NCI-H2081 (cell line): ENCODE measurements around the gene RPS6KA5.
"Not testable (repeated sequence)": the region's sequence is repeated elsewhere in the genome, so short reads cannot be mapped to it uniquely, and the experiment has no call there.

ENCODE experiments used
- DNase-seq, 2 experiments: peaks; one replicate each; lab custom pipeline; 2025; lab: John Stamatoyannopoulos, UW

RPS6KA5 gene

DNA sequence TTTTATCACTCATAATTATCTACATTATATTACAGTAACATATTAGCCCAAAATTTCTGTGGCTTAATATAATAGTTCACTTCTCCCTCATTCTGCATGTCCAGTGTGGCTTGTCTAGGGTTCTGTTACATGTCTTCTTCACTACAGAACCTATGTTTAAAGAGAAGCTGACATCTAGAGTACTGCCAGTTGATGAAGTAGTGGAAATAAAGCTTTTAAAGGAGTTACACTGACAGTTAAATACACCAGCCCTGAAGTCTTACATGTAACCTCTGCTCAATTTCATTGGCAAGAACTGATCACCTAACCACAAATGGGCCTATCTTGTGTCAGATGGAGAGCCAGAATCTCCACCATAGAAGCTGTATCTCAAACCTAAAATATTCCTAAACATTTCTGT lies 32.9 kb downstream of the RPS6KA5 start:
- no peak for DNase-seq

DNA sequence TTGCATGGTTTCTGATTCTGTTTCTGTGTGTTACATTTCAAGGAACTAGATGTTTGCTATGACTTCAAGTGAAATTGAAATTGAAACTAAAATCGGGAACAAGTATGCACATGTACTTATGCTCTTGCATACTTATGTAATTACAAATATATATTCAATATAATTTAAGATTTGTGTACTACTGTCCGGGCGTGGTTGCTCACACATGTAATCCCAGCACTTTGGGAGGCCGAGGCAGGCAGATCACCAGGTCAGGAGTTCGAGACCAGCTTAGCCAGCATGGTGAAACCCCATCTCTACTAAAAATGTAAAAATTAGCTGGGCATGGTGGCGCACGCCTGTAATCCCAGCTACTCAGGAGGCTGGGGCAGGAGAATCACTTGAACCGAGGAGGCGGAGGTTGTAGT lies 37.8 kb downstream of the RPS6KA5 start:
- DNase-seq = not testable (repeated sequence)

DNA sequence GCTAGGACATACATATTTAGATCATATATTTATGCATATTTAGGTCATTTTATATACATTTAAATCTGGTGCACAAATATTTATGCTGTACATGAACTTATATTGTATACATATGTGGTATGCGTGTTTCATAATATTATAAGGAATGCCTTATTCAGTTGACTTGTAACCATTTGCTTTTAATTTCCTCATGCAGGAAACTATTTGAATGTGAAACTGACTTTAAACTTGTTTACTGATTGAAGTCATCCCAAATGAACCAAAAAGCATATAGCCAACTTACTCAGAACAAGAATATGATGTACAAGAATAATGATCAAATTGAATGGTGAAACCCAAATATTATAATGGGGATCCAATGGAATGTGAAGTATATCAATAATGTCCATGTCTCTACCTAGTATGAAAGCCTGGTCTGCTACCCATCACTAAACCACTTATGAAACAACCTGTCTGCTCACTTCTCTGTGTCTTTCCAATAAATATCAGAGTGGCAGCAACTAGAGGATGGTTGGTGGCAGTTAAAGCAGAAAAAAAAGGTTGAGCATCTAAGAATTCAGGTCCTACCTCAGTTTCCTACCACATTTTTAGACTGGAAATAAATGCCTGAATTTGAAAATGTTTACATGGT lies 38.3 kb downstream of the RPS6KA5 start:
- no peak for DNase-seq

DNA sequence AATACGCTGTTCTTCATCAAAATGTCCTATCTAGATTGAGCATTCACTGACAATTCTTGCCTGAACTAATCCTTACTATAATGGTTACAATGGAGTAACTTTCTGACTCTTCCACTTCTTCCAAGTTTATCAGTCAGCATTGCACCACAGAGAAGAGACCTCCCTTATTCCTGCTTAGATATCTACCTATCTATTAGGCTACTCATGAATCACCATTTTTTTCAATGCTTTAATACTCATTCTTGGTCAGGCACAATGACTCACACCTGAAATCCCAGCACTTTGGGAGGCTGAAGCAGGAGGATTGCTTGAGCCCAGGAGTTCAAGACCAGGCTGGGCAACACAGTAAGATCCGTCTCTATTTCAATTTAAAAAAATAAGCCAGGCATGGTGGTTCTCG lies 39.3 kb downstream of the RPS6KA5 start:
- DNase-seq = no peak

DNA sequence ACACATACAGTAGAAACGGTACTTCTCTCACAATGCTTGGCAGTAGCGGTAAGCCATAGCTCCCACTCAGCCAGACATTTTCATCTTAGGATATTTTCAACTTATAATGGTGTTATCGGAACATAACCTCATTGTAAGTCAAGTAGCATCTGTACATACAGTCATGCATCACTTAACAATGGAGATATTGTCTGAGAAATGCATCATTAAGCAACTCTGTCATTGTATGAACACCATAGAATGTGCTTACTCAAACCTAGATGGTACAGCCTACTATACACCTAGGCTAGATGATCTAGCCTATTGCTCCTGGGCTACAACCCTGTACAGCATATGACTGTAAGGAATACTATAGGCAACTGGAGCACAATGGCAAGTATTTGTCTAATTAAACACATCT lies 40.8 kb downstream of the RPS6KA5 start:
- DNase-seq = no peak

DNA sequence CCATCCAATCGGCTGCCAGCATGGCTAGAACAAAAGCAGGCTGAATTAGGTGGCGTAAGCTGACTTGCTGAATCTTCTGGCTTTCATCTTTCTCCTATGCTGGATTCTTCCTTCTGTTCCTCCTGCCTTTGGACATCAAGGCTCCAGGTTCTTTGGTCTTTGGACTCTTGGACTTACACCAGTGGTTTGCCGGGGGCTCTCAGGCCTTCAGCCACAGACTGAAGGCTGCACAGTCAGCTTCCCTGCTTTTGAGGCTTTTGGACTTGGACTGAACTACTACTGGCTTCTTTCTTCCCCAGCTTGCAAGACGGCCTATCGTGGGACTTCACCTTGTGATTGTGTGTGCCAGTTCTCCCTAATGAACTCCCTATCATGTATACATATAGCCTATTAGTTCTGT lies 42.0 kb downstream of the RPS6KA5 start:
- DNase-seq = no peak

DNA sequence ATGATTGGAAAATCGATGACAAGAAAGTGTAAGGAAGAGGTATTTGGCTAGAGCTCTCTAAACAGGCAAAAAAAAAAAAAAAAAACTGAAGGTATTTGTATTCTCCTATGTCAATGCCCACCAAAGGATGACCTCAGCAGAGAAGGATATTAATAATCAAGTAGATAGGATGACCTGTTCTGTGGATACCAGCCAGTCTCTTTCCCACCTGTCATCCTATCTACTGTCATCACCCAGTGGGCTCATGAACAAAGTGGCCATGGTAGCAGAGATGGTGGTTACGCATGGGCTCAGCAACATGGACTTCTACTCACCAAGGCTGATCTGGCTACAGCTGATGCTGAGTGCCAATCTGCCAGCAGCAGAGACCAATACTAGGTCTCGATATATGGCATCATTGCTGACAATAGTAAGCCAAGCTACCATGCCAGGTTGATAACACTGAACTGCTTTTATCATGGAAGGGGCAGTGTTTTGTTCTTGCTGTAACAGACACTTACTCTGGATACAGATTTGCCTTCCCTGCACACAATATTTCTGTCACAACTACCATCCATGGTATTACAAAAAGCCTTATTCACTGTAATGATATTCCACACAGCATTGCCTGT lies 43.5 kb downstream of the RPS6KA5 start:
- no peak for DNase-seq

DNA sequence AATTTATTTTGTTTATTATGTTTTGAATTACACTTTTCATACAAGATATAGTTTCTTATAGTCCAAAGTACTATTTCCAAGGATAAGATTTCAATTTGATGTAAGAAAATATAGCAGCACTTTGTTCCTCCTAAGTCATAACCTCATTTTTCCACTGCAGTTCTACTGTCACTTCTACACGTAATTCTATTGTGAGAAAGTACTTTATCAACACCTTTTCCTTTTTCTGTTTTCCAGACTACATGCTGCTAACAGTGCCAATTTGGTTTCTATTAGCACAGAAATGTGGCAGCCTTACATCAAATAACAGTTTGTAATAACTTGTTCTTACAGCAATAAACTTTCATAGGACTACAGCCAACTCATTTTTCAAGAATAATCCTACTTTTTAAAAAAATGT lies 45.0 kb downstream of the RPS6KA5 start:
- no peak for DNase-seq

DNA sequence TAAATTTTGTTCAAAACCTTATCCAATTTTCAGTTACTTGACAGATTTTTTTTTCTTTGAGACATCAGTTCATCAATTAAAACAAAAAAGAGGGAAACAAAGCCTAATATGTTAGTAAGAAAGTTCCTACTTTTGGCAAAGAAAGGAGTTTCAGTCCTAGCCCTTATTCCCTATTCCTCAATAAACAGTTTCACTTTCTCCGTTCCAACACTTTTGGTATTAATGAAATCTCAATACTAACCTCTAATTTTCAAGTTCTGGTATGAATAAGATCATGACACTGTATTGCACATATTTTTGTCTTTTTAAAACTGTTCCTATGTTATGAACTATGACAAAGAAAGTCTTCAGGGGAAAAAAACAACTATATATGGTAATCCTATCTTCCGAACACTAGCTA lies 48.4 kb downstream of the RPS6KA5 start:
- DNase-seq = no peak

DNA sequence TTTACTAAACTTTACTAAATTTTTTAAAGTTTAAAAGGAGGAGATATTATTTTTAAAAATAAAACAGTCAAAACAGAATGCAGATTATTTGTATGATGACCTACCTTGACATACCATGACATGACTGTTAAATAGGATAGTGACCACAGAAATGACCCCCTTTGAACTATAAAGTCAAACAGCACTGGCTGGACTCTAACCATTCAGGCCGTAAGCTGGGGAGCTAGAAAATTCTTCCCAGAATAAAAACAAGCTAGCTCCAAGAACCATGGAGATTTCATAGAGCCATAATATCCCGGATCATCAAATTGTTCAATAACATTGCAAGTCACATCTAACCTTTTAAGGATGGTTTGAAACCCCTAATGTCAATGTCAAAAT lies 50.3 kb downstream of the RPS6KA5 start:
- DNase-seq = no peak

DNA sequence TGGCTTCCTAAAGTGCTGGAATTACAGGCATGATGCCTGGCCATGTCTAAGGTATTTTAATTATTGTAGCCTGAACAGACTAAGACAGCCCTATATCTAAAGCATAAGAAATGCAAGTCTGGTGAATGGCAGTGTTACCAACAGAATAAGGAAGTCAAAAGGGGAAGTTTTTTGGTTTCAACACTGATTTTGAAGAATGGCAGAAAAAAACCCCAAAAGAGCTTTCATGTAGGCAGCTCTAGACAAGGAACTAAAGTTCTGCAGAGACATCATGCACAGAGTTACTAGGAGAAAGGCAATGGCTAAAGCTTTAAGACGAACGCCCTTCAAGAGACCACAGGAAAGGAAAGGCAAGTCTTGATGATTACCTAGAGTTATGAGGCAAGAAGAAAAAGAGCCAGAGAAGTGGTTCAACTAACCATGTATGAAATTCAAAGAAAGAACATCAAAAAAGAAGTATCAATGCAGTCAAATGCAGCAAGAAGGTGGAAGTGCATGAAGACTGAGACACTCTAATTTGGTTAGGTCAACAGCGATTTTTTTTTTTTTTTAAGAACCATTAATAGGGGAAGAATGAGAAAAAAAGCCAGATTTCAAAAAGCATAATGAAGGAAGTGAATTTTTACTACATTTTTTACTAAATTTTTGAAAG lies 50.8 kb downstream of the RPS6KA5 start:
- no peak for DNase-seq

DNA sequence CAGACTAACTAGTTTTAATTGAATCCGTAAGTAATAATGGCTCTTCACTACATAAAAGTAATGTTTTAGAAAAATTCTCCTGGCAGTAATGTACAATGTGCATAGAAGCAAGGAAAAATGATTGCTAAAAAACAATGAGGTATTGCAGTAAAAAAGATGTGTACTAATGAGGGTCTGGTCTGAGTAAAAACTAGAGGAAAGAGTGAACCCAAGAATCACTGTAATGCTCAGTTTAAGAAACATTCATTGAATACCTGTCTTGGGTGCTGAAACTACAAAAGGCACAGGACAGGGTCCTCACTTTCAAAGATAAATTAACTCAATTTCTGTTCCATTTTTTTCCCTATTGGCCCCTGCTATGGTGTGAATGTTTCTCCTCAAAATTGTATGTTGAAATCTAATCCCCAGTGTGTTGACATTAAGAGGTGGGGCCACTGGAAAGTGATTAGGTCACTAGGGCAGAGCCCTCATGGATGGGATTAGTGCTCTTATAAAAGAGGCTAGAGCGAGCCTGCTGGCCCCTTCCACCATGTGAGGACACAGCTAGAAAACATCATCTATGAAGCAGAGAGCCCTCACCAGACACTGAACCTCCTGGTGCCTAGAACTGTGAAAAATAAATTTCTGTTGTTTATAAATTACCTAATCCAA lies 51.6 kb downstream of the RPS6KA5 start:
- no peak for DNase-seq

DNA sequence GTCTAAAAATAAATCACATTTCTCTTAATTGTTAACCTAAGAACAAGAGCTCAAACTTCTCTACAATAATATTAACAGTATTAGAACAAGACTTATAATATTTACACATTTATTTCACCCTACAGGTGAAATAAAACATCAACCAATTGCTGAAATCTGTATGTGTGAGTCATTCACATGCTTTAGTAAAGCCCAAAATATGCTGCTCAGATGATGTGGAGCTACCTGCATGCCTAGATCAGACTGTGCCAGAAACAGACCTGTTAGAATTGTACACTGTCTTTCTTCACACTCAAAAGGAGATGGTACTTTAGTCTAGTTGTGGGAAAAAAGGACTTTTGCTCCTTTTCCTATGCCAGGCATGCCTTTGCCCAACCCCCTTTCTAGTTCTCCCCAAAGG lies 54.7 kb downstream of the RPS6KA5 start:
- DNase-seq = no peak

DNA sequence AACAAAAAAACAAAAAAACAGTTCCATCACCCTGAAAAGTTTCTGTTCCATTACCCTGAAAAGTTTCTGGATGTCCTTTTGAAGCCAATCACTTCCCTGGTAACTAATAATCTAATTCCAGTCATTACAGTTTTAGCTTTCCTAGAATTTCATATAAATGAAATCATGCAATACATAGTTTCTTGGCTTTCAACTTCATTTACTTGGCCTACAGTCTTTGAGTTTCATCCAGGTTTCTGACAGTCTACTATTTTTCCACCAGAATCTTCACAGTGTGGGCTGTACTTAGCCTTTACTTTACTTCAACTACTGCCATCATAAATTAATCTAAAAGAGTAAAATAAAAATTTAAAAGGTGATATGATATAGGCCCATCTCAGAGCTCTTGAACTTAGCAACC lies 55.5 kb downstream of the RPS6KA5 start:
- DNase-seq = no peak

DNA sequence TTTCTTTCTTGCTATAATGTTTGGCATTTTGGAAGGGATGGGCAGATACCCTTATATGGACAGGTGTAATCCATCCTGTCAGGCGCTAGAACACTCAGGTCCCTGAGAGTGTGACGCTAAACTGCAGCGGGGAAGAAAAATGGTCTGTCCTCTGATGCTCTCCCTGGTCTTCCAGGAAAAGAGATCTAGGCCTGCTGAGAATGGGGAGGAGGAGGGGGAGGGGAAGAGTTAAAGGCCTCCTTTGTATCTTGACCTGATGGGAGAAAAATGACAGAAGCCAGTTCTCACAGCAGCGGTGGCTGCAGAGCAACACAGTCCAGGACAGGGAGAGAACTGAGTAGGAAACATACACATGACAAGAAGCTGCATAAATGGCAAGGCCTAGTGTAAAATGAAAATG lies 61.1 kb downstream of the RPS6KA5 start:
- DNase-seq = no peak

DNA sequence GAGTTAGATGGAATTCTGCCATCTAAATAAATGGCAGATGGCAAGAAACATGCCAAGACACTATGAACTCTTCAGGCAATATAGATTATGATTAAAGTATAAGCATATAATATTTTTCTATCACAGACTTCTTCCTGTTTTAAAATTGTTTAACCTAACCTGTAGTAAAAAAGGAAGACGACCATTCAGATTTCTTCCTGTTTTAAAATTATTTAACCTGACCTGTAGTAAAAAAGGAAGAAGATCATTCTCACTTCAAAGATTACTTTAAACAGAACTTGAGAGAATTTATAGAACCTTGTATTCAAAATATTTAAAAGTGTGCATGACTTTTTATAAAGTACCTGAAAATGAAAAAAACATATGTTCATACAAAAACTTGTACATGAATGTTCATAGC lies 63.5 kb downstream of the RPS6KA5 start:
- DNase-seq = no peak

DNA sequence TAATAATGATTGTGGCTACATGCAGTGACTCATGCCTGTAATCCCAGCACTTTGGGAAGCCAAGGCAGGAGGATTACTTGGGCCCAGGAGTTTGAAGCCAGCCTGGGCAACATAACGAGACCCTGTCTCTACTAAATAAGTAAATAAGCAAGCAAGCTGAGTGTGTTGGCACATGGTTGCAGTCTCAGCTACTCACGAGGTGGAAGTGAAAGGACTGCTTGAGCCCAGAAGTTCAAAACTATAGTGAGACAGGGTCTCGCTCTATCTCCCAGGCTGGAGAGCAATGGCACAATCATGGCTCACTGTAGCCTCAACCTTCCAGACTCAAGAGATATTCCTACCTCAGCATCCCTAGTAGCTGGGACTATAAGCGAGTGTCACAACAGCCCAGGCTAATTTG lies 64.7 kb downstream of the RPS6KA5 start:
- no peak for DNase-seq

DNA sequence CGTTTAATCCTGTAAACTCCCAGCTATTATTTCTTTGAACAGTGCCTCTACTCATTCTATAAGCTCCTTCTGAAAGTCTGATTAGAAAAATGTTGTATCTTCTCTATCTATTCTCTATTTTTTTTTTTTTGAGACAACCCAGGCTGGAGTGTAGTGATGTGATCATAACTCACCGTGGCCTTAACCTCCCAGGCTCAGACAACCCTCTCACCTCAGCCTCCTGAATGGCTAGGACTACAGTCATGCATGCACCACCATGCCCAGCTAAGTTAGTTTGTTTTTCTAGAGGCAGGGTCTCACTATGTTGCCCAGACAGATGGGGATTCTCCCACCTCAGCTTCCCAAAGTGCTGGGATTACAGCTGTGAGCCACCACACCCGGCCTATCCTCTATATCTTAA lies 66.6 kb downstream of the RPS6KA5 start:
- no peak for DNase-seq

DNA sequence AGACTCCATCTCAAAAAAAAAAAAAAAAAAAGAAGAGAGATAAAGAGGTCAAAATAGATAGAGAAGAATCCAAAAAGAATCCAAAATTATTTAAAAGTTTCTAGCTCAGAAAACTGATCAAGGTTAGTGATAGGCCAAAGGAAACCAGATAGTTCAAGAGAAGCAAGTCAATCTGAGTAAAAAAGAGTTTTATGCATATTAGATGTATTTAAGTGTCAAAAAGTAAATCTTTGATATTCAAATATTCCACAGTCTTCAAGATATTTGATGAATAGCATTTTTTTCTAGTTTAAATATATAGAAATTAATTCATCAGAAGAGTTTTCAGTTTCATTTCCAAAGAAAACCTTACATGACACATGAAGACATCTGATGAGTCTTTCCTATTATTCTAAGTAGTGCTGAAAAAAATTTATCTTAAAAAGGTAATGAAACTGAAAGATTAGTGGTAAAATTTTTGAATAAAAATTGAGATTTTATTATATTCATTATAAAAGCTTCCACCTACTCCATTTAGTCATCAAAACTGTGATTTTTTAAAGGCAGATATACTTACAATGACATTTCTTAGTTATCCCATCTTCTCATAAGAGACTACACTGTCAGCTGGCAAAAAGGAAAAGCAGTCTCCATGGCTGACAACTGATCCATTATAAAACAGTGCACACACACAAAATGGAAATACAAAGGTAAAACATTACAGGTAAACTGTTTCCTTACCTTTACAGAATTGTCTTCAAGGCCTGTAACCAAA lies 68.6 kb downstream of the RPS6KA5 start:
- DNase-seq = no peak

DNA sequence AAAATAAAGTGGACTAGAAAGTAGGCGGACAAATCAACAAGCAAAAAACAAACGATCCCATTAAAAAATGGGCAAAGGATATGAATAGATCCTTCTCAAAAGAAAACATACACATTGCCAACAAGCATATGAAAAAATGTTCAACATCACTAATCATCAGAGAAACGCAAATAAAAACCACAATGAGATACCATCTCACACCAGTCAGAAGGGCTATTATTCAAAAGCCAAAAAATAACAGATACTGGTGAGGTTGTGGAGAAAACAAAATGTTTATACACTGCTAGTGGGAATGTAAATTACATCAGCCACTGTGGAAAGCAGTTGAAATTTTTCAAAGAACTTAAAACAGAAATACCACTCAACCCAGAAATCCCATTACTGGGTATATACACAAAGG lies 70.3 kb downstream of the RPS6KA5 start:
- no peak for DNase-seq

DNA sequence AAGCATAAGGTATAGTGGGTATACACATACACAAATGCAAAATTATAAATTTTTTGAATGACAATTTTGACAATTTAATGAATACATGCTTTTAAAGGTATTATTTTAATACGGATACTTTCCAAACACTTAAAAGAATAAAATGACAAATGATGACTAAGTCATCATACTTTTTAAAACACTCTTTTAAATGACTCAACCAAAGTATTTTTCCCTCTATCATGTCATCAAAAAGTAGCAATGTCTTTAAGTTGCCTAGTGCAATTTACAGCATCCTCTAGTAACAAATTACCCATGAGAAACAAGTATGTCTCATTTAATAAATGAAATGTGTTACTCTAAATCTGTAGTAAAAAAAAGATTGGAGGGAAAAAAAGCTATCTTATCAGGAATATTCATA lies 73.3 kb downstream of the RPS6KA5 start:
- DNase-seq = no peak

DNA sequence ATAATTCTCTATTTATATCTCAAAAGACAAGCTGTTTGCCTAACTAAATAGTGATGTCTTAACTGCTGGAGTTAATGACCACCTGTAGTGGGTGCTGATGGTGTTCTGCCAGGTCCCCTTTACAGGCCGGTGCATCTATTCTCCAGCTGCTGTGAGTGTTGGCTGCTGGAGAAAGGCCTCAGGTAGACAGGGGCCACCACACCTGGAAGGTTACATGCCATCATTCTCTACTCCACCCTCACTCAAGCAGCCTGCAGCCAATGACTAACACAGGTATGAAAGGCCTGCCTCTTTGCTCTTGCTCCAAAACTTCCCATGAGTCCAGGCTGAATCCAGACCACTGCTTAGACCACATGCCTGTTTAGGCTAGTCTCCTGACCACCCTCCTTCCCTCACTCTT lies 73.9 kb downstream of the RPS6KA5 start:
- no peak for DNase-seq
